ENCODE data around the gene MCU.

GRCh38 chr10:72852508-72852907 lies 160.6 kb downstream of the MCU start:
- TF ChIP-seq POLR2AphosphoS5 (IDR thresholded peaks at IDR 0.05; ENCODE audit: low read depth, low read length) (no peak), TAF1 (IDR thresholded peaks at IDR 0.05; ENCODE audit: borderline replicate concordance, insufficient read depth, low read length) (no peak), FOXP2 (optimal IDR thresholded peaks at IDR 0.05; ENCODE audit: borderline replicate concordance, extremely low read depth, extremely low read length, insufficient read depth) (no peak)
- TF ChIP-seq, protein P1, sequence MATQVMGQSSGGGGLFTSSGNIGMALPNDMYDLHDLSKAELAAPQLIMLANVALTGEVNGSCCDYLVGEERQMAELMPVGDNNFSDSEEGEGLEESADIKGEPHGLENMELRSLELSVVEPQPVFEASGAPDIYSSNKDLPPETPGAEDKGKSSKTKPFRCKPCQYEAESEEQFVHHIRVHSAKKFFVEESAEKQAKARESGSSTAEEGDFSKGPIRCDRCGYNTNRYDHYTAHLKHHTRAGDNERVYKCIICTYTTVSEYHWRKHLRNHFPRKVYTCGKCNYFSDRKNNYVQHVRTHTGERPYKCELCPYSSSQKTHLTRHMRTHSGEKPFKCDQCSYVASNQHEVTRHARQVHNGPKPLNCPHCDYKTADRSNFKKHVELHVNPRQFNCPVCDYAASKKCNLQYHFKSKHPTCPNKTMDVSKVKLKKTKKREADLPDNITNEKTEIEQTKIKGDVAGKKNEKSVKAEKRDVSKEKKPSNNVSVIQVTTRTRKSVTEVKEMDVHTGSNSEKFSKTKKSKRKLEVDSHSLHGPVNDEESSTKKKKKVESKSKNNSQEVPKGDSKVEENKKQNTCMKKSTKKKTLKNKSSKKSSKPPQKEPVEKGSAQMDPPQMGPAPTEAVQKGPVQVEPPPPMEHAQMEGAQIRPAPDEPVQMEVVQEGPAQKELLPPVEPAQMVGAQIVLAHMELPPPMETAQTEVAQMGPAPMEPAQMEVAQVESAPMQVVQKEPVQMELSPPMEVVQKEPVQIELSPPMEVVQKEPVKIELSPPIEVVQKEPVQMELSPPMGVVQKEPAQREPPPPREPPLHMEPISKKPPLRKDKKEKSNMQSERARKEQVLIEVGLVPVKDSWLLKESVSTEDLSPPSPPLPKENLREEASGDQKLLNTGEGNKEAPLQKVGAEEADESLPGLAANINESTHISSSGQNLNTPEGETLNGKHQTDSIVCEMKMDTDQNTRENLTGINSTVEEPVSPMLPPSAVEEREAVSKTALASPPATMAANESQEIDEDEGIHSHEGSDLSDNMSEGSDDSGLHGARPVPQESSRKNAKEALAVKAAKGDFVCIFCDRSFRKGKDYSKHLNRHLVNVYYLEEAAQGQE (IDR thresholded peaks at IDR 0.05; ENCODE audit: insufficient read depth in 1 of 2, low read depth in 2 of 2, low read length in 2 of 2), result no peak

Data from PFSK-1 (cell line).